WTC11 (cell line): ENCODE data around the gene MAST4. TPM values are rescaled to one million over a fixed set of nuclear protein-coding genes. Genes with fewer than 3 reads are reported as not detected.

Experiments used
- ATAC-seq: fragments of 200-7000 bp; cut with Tn5 transposase; 2 replicates; pipeline ENCODE4 v1.10.0; 2021; ENCODE audit warnings: mild to moderate bottlenecking, moderate library complexity
- CTCF ChIA-PET: fragments of 300-600 bp; sonication (Branson Sonifier 250); formaldehyde crosslinking; loops from one replicate; lab custom pipeline; 2021; ENCODE audit warnings: antibody characterized with exemption; lab: Charles Lee
- POLR2A ChIA-PET: fragments of 350-600 bp; sonication (Branson Sonifier 250); formaldehyde crosslinking; loops from one replicate; lab custom pipeline; 2021; ENCODE audit warnings: antibody characterized with exemption; lab: Charles Lee
- DNase-seq: peaks from one replicate; pipeline ENCODE4 v3.0.0; 2021; ENCODE audit warnings: low spot score
- H3K27ac Mint-ChIP-seq: 2 replicates; pipeline ENCODE4 v1.8.0; 2021; ENCODE audit warnings: mixed read lengths
- H3K27me3 Mint-ChIP-seq: 2 replicates; pipeline ENCODE4 v1.8.0; 2021; ENCODE audit warnings: low read depth, mild to moderate bottlenecking, moderate library complexity, mixed read lengths
- H3K36me3 Mint-ChIP-seq: 2 replicates; pipeline ENCODE4 v1.8.0; 2021; ENCODE audit warnings: mixed read lengths
- H3K4me1 Mint-ChIP-seq: 2 replicates; pipeline ENCODE4 v1.8.0; 2022; ENCODE audit warnings: mixed read lengths
- H3K4me3 Mint-ChIP-seq: 2 replicates; pipeline ENCODE4 v1.8.0; 2021; ENCODE audit warnings: mild to moderate bottlenecking, moderate library complexity, mixed read lengths
- H3K9me3 Mint-ChIP-seq: 2 replicates; pipeline ENCODE4 v1.8.0; 2021; ENCODE audit warnings: mixed read lengths
- CREM ChIP-seq: sonication (generic); formaldehyde crosslinking; IDR thresholded peaks from 2 replicates; pipeline ENCODE4 v1.8.1; 2022; ENCODE audit warnings: mild to moderate bottlenecking, missing genetic modification reagents, moderate library complexity
- FOXJ3 ChIP-seq: sonication (generic); formaldehyde crosslinking; IDR thresholded peaks from 2 replicates; pipeline ENCODE4 v1.9.0; 2021; ENCODE audit warnings: missing genetic modification reagents, mild to moderate bottlenecking, borderline replicate concordance
- FOXK1 ChIP-seq: sonication (generic); formaldehyde crosslinking; IDR thresholded peaks from 2 replicates; pipeline ENCODE4 v1.8.0; 2022; ENCODE audit warnings: mild to moderate bottlenecking, moderate library complexity, missing genetic modification reagents
- ZNF671 ChIP-seq: fragments of 250-450 bp; sonication (Bioruptor Pico); IDR thresholded peaks from 2 replicates; pipeline ENCODE4 v1.8.0; 2021; ENCODE audit warnings: mild to moderate bottlenecking
- total RNA-seq: library from RNA; stranded (reverse); gene quantifications from 3 replicates; pipeline ENCODE4 v1.2.3, GENCODE V29; 2021
- TF ChIP-seq, protein P1 (sequence below): sonication (generic); formaldehyde crosslinking; IDR thresholded peaks from 2 replicates; pipeline ENCODE4 v1.8.1; 2023; ENCODE audit warnings: mild to moderate bottlenecking, missing genetic modification reagents, moderate library complexity
- TF ChIP-seq, protein P2 (sequence below): sonication (generic); formaldehyde crosslinking; conservative IDR thresholded peaks from 2 replicates; pipeline ENCODE4 v1.8.1; 2023; ENCODE audit warnings: mild to moderate bottlenecking, low read depth, missing genetic modification reagents, moderate library complexity
- TF ChIP-seq, protein P3 (sequence below): sonication (generic); formaldehyde crosslinking; IDR thresholded peaks from 2 replicates; pipeline ENCODE4 v1.8.0; 2022; ENCODE audit warnings: missing genetic modification reagents
- TF ChIP-seq, protein P4 (sequence below): fragments of 200-600 bp; IDR thresholded peaks from 2 replicates; pipeline ENCODE4 v1.8.0; 2022; ENCODE audit warnings: antibody characterized with exemption
- TF ChIP-seq, protein P5 (sequence below): sonication (generic); formaldehyde crosslinking; IDR thresholded peaks from 2 replicates; pipeline ENCODE4 v1.8.1; 2023; ENCODE audit warnings: mild to moderate bottlenecking, moderate library complexity, missing genetic modification reagents
- TF ChIP-seq, protein P6 (sequence below): sonication (generic); formaldehyde crosslinking; IDR thresholded peaks from 2 replicates; pipeline ENCODE4 v1.8.1; 2022; ENCODE audit warnings: mild to moderate bottlenecking, missing genetic modification reagents, moderate library complexity, borderline replicate concordance
- TF ChIP-seq, protein P7 (sequence below): fragments of 250-450 bp; sonication (Bioruptor Pico); IDR thresholded peaks from 2 replicates; pipeline ENCODE4 v1.9.0; 2021; ENCODE audit warnings: mild to moderate bottlenecking, borderline replicate concordance

Gene MAST4
- total RNA-seq, 1 experiment from 2014 or later: 8.0 TPM

DNA sequence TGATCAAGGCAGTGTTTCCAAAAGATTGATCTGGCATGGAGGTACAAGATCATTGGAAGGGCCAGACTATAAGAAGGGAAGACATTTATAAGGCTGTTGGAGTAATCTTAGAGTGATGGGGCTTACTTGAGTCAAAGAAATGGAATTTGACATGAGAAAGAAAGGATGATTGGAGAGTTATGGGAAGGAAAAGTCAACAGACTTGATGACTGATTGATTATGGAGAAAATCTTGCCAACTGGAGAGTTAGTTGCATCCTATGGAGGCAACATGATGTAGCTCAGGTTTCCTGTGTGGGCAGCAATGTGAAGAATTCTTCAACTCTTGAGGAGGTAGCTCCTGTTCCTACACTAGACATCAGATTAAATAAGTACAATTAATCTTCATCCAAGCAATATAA, 10.9 kb upstream of the MAST4 start:
- H3K4me3 Mint-ChIP-seq: no peak overlapping the region
- DNase-seq: no peak

DNA sequence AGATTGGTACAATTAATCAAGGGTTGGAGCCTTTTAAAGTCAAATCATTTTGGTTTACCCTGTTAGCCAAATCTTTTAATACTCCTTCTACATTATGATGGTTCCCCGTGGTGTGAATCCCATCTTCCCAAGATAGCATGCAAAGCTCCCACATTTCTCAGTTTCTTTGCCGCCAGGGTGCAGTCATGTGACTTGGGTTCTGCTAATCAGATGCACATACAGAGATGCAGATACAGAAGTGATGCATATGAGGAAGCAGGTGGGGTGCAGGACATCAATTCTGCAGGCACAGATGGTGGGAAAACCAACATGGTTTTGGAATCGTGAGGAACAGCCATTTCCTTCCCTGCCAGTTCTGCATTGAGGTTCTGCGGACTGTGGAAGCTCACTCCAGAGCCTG, 8.4 kb upstream of the MAST4 start:
- Mint-ChIP-seq H3K4me1 (peaks cover 10% of the 10 kb centered on the region), H3K27me3 (peaks cover 3% of the 10 kb centered on the region; the same call in 1 of the 2 replicates), H3K36me3 (no peaks in the 10 kb centered on the region), H3K27ac (no peak overlapping the region), H3K9me3 (no peaks in the 10 kb centered on the region), H3K4me3 (no peak overlapping the region)
- POLR2A ChIA-PET: no interaction called here
- CTCF ChIA-PET: no interaction called here
- ATAC-seq (no peak), DNase-seq (no peak)
- TF ChIP-seq, protein P1, sequence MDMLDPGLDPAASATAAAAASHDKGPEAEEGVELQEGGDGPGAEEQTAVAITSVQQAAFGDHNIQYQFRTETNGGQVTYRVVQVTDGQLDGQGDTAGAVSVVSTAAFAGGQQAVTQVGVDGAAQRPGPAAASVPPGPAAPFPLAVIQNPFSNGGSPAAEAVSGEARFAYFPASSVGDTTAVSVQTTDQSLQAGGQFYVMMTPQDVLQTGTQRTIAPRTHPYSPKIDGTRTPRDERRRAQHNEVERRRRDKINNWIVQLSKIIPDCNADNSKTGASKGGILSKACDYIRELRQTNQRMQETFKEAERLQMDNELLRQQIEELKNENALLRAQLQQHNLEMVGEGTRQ (CRISPR knock-in tag): peak; percentile 56
- no peak for TF ChIP-seq FOXK1 (CRISPR knock-in tag)
- TF ChIP-seq, protein P2, sequence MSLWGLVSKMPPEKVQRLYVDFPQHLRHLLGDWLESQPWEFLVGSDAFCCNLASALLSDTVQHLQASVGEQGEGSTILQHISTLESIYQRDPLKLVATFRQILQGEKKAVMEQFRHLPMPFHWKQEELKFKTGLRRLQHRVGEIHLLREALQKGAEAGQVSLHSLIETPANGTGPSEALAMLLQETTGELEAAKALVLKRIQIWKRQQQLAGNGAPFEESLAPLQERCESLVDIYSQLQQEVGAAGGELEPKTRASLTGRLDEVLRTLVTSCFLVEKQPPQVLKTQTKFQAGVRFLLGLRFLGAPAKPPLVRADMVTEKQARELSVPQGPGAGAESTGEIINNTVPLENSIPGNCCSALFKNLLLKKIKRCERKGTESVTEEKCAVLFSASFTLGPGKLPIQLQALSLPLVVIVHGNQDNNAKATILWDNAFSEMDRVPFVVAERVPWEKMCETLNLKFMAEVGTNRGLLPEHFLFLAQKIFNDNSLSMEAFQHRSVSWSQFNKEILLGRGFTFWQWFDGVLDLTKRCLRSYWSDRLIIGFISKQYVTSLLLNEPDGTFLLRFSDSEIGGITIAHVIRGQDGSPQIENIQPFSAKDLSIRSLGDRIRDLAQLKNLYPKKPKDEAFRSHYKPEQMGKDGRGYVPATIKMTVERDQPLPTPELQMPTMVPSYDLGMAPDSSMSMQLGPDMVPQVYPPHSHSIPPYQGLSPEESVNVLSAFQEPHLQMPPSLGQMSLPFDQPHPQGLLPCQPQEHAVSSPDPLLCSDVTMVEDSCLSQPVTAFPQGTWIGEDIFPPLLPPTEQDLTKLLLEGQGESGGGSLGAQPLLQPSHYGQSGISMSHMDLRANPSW (CRISPR knock-in tag): no peak
- TF ChIP-seq, protein P3, sequence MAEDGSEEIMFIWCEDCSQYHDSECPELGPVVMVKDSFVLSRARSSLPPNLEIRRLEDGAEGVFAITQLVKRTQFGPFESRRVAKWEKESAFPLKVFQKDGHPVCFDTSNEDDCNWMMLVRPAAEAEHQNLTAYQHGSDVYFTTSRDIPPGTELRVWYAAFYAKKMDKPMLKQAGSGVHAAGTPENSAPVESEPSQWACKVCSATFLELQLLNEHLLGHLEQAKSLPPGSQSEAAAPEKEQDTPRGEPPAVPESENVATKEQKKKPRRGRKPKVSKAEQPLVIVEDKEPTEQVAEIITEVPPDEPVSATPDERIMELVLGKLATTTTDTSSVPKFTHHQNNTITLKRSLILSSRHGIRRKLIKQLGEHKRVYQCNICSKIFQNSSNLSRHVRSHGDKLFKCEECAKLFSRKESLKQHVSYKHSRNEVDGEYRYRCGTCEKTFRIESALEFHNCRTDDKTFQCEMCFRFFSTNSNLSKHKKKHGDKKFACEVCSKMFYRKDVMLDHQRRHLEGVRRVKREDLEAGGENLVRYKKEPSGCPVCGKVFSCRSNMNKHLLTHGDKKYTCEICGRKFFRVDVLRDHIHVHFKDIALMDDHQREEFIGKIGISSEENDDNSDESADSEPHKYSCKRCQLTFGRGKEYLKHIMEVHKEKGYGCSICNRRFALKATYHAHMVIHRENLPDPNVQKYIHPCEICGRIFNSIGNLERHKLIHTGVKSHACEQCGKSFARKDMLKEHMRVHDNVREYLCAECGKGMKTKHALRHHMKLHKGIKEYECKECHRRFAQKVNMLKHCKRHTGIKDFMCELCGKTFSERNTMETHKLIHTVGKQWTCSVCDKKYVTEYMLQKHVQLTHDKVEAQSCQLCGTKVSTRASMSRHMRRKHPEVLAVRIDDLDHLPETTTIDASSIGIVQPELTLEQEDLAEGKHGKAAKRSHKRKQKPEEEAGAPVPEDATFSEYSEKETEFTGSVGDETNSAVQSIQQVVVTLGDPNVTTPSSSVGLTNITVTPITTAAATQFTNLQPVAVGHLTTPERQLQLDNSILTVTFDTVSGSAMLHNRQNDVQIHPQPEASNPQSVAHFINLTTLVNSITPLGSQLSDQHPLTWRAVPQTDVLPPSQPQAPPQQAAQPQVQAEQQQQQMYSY (CRISPR knock-in tag): no peak
- TF ChIP-seq, protein P4, sequence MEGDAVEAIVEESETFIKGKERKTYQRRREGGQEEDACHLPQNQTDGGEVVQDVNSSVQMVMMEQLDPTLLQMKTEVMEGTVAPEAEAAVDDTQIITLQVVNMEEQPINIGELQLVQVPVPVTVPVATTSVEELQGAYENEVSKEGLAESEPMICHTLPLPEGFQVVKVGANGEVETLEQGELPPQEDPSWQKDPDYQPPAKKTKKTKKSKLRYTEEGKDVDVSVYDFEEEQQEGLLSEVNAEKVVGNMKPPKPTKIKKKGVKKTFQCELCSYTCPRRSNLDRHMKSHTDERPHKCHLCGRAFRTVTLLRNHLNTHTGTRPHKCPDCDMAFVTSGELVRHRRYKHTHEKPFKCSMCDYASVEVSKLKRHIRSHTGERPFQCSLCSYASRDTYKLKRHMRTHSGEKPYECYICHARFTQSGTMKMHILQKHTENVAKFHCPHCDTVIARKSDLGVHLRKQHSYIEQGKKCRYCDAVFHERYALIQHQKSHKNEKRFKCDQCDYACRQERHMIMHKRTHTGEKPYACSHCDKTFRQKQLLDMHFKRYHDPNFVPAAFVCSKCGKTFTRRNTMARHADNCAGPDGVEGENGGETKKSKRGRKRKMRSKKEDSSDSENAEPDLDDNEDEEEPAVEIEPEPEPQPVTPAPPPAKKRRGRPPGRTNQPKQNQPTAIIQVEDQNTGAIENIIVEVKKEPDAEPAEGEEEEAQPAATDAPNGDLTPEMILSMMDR: no peak
- TF ChIP-seq, protein P5, sequence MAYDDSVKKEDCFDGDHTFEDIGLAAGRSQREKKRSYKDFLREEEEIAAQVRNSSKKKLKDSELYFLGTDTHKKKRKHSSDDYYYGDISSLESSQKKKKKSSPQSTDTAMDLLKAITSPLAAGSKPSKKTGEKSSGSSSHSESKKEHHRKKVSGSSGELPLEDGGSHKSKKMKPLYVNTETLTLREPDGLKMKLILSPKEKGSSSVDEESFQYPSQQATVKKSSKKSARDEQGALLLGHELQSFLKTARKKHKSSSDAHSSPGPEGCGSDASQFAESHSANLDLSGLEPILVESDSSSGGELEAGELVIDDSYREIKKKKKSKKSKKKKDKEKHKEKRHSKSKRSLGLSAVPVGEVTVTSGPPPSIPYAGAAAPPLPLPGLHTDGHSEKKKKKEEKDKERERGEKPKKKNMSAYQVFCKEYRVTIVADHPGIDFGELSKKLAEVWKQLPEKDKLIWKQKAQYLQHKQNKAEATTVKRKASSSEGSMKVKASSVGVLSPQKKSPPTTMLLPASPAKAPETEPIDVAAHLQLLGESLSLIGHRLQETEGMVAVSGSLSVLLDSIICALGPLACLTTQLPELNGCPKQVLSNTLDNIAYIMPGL (CRISPR knock-in tag): no peak
- TF ChIP-seq, protein P6, sequence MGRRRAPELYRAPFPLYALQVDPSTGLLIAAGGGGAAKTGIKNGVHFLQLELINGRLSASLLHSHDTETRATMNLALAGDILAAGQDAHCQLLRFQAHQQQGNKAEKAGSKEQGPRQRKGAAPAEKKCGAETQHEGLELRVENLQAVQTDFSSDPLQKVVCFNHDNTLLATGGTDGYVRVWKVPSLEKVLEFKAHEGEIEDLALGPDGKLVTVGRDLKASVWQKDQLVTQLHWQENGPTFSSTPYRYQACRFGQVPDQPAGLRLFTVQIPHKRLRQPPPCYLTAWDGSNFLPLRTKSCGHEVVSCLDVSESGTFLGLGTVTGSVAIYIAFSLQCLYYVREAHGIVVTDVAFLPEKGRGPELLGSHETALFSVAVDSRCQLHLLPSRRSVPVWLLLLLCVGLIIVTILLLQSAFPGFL: no peak
- no peak for TF ChIP-seq ZNF671 (CRISPR knock-in tag)
- no peak for TF ChIP-seq CREM (CRISPR knock-in tag)

More for the DNA sequence above, 10.9 kb upstream of the MAST4 start:
- CTCF ChIA-PET: no interaction called here
- ATAC-seq: no peak
- peaks cover 3% of the 10 kb centered on the region; the same call in 1 of the 2 replicates for H3K27me3 Mint-ChIP-seq
- H3K4me1 Mint-ChIP-seq: peaks cover 6% of the 10 kb centered on the region; the same call in 1 of the 2 replicates
- TF ChIP-seq, protein P7, sequence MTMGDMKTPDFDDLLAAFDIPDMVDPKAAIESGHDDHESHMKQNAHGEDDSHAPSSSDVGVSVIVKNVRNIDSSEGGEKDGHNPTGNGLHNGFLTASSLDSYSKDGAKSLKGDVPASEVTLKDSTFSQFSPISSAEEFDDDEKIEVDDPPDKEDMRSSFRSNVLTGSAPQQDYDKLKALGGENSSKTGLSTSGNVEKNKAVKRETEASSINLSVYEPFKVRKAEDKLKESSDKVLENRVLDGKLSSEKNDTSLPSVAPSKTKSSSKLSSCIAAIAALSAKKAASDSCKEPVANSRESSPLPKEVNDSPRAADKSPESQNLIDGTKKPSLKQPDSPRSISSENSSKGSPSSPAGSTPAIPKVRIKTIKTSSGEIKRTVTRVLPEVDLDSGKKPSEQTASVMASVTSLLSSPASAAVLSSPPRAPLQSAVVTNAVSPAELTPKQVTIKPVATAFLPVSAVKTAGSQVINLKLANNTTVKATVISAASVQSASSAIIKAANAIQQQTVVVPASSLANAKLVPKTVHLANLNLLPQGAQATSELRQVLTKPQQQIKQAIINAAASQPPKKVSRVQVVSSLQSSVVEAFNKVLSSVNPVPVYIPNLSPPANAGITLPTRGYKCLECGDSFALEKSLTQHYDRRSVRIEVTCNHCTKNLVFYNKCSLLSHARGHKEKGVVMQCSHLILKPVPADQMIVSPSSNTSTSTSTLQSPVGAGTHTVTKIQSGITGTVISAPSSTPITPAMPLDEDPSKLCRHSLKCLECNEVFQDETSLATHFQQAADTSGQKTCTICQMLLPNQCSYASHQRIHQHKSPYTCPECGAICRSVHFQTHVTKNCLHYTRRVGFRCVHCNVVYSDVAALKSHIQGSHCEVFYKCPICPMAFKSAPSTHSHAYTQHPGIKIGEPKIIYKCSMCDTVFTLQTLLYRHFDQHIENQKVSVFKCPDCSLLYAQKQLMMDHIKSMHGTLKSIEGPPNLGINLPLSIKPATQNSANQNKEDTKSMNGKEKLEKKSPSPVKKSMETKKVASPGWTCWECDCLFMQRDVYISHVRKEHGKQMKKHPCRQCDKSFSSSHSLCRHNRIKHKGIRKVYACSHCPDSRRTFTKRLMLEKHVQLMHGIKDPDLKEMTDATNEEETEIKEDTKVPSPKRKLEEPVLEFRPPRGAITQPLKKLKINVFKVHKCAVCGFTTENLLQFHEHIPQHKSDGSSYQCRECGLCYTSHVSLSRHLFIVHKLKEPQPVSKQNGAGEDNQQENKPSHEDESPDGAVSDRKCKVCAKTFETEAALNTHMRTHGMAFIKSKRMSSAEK (CRISPR knock-in tag): no peak
- no peak for TF ChIP-seq FOXJ3
- no peak overlapping the region for H3K27ac Mint-ChIP-seq
- no peaks in the 10 kb centered on the region for H3K9me3 Mint-ChIP-seq
- H3K36me3 Mint-ChIP-seq: no peaks in the 10 kb centered on the region
- POLR2A ChIA-PET: no interaction called here
